ENCODE data around the gene ARHGAP30. TPM values are rescaled to one million over a fixed set of nuclear protein-coding genes. Genes with fewer than 3 reads are reported as not detected.
A peak's percentile ranks its signal among the peaks of the same experiment; 100 is the strongest.

The ARHGAP30 gene
- polyA plus RNA-seq, 4 donors, result 1.8 to 2.6 (median 2.0) TPM

GRCh38 chr1:161091796-161092507 lies 22.3 kb upstream of the ARHGAP30 start:
- DNase-seq (ENCODE audit: low read depth in 4 of 4, low spot score in 2 of 4), result no peak

- DNase-seq (ENCODE audit: low read depth in 4 of 4, low spot score in 2 of 4), result no peak
These were observed 21.4 kb upstream of the ARHGAP30 start for GRCh38 chr1:161091093-161091492.

GRCh38 chr1:161090617-161091016 lies 20.9 kb upstream of the ARHGAP30 start:
- DNase-seq (ENCODE audit: low read depth in 4 of 4, low spot score in 2 of 4), result no peak

- DNase-seq (ENCODE audit: low read depth in 4 of 4, low spot score in 2 of 4), result no peak
These were observed 20.2 kb upstream of the ARHGAP30 start for GRCh38 chr1:161089938-161090337.

- peak in 1 of 4 donors; percentile 19 for DNase-seq (ENCODE audit: low read depth in 4 of 4, low spot score in 2 of 4)
These were observed 19.7 kb upstream of the ARHGAP30 start, which contains the start of gene NECTIN4 for GRCh38 chr1:161089251-161089924. NECTIN4 (minus strand) TSS chr1:161089558; CDS start chr1:161089296, 262 bp downstream.

GRCh38 chr1:161088587-161089110 lies 19.0 kb upstream of the ARHGAP30 start:
- no peak for DNase-seq (ENCODE audit: low read depth in 4 of 4, low spot score in 2 of 4)

GRCh38 chr1:161086457-161086856 lies 16.8 kb upstream of the ARHGAP30 start:
- DNase-seq (ENCODE audit: low read depth in 4 of 4, low spot score in 2 of 4), result no peak

GRCh38 chr1:161085165-161085564 lies 15.5 kb upstream of the ARHGAP30 start:
- DNase-seq (ENCODE audit: low read depth in 4 of 4, low spot score in 2 of 4), result no peak

GRCh38 chr1:161084597-161084988 lies 14.9 kb upstream of the ARHGAP30 start:
- DNase-seq (ENCODE audit: low read depth in 4 of 4, low spot score in 2 of 4), result no peak

- DNase-seq (ENCODE audit: low read depth in 4 of 4, low spot score in 2 of 4), result no peak
These were observed 14.3 kb upstream of the ARHGAP30 start for GRCh38 chr1:161083748-161084596.

GRCh38 chr1:161082996-161083747 lies 13.5 kb upstream of the ARHGAP30 start:
- DNase-seq (ENCODE audit: low read depth in 4 of 4, low spot score in 2 of 4), result no peak

- no peak for DNase-seq (ENCODE audit: low read depth in 4 of 4, low spot score in 2 of 4)
These were observed 12.8 kb upstream of the ARHGAP30 start for GRCh38 chr1:161082483-161082882.

- DNase-seq (ENCODE audit: low read depth in 4 of 4, low spot score in 2 of 4), result no peak
These were observed 11.8 kb upstream of the ARHGAP30 start for GRCh38 chr1:161081519-161081918.

GRCh38 chr1:161080441-161081405 lies 11.0 kb upstream of the ARHGAP30 start:
- no peak for DNase-seq (ENCODE audit: low read depth in 4 of 4, low spot score in 2 of 4)

GRCh38 chr1:161079436-161080110 lies 9.9 kb upstream of the ARHGAP30 start:
- no peak for DNase-seq (ENCODE audit: low read depth in 4 of 4, low spot score in 2 of 4)

- DNase-seq (ENCODE audit: low read depth in 4 of 4, low spot score in 2 of 4), result no peak
These were observed 7.7 kb upstream of the ARHGAP30 start for GRCh38 chr1:161077426-161077825.

GRCh38 chr1:161076410-161076809 lies 6.7 kb upstream of the ARHGAP30 start:
- DNase-seq (ENCODE audit: low read depth in 4 of 4, low spot score in 2 of 4), result no peak

- DNase-seq (ENCODE audit: low read depth in 4 of 4, low spot score in 2 of 4), result no peak
These were observed 5.1 kb upstream of the ARHGAP30 start for GRCh38 chr1:161074676-161075368.

Data from left renal cortex interstitium (tissue), 4 donors.